ENCODE results near the gene GTPBP2.

Gene GTPBP2

DNA sequence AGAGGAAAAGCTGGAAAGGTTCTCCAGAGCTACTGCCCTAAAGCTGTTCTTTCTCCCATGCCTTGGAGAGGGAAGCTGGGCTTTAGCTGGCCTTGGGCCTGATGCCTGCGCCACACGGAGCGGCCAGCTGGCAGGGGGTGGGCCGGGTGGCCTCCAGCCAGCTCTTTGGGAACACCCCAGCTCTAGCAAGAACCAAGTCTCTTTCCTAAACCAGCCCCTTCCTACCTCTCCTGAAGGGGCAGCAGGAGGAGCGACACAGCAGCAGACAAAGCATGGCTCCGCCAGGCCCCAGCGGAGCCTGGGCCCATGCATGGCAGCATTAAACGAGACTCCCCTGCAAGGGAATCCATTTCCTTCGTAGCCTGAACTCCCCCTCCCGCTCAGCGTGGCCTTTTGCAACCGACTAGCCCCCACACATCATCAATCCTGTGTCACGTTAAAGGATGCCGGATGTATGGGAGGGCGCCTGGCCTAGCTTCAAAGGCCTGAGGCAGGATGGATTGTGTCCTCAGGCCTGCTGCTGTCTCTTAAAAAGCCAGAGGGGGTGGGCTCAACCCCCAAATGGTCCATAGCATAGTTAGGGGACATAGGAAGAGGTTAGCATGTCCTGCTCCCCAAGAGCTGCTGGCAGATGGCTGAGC, 44.5 kb upstream of the GTPBP2 start:
- no peak for DNase-seq (ENCODE audit: low read depth)
- H3K4me3 ChIP-seq (ENCODE audit: low read depth, low read length), result no peak overlapping the region
- TF ChIP-seq, protein P1, sequence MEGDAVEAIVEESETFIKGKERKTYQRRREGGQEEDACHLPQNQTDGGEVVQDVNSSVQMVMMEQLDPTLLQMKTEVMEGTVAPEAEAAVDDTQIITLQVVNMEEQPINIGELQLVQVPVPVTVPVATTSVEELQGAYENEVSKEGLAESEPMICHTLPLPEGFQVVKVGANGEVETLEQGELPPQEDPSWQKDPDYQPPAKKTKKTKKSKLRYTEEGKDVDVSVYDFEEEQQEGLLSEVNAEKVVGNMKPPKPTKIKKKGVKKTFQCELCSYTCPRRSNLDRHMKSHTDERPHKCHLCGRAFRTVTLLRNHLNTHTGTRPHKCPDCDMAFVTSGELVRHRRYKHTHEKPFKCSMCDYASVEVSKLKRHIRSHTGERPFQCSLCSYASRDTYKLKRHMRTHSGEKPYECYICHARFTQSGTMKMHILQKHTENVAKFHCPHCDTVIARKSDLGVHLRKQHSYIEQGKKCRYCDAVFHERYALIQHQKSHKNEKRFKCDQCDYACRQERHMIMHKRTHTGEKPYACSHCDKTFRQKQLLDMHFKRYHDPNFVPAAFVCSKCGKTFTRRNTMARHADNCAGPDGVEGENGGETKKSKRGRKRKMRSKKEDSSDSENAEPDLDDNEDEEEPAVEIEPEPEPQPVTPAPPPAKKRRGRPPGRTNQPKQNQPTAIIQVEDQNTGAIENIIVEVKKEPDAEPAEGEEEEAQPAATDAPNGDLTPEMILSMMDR (IDR thresholded peaks at IDR 0.05; ENCODE audit: low read depth, low read length, missing control alignments), result no peak
- in situ Hi-C loops (cut with HindIII; ENCODE audit: low sequenced_read_pairs), result loop anchor here (5.0 kb wide), 1 partner anchor 104 kb away; no protein-coding TSS in a partner anchor

DNA sequence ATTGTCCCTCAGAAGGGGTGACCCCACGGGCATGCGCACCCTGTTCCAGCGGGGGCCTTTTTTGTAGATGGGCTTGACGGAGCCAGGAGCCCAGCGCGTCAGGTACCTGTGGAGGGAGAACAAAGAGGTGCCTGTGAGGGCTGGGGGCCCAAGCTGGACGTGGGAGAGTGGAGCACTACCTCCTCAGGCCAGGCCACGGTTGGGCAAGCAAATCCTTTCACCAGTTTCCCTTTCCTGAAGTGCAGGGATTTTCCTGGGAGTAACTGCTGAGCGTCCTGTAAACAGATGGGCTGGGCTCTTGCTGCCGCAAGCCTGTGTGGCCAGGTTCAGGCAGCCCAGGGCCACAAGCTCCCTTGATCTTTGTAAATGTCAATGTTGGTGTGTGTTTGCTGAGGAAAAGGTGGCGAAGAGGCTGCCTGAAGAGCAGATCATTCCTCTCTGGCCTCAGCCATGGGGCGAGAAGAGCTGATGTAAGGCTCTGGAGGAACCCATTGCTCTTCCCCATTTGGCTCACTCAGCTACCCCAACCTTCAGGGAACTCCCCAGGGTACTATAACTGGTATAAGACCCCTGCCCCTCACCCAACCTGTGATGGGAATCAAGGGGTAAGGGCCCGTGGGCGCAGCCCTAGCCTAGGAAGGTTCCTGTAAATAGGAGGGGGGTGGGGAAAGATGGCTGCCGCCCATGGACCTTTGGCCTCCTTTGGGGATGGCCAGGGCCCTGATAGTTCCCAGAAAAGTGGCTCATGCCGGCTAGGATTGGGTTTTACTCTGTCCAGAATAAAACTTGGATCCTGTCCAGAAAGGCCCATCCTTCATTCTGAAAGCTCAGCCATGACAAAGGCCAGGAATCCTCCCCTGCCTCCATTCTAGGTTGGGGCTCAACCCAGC, 43.0 kb upstream of the GTPBP2 start:
- H3K4me3 ChIP-seq (ENCODE audit: low read depth, low read length), result no peak overlapping the region
- in situ Hi-C loops (cut with HindIII; ENCODE audit: low sequenced_read_pairs), result loop anchor here (5.0 kb wide), 1 partner anchor 105 kb away; no protein-coding TSS in a partner anchor
- no peak for DNase-seq (ENCODE audit: low read depth)
- TF ChIP-seq, protein P1 (IDR thresholded peaks at IDR 0.05; ENCODE audit: low read depth, low read length, missing control alignments), result no peak

DNA sequence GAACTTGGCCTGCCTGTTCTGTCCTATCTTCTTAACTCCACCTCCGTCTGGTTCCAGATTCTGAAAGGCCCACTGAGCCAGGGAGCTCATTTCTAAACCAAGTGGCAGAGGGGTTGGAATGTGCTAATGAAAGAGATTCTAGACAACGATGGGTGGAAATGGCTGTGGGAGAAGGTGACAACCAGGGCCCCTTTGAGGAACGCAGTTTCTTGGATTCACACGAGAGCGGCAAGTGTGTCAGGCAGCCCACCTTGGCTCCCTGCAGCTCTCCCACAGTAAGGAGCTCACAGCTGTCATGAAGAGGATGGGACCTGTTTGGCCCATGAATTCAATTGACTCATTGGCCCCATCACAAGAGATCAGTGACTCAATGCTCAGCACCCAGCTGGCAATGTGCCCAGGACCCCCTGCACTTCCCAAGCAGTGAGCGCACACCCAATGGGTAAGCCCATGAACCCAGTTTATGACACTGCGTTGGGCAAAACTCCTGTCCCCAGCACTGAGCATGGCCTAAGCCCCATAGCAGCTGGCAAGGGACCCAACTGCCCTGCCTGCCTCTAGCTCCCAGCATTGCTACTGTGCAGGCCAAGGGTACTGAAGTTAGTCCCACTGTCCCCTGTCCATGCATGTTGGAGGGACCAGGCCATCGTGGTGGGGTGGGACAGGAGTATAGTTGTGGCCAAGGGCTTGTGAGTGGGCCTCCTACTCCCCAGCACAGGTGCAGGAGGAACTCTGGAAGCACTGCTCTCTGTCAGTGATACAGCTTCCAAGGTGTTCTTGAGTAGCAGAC, 42.1 kb upstream of the GTPBP2 start:
- TF ChIP-seq, protein P1 (IDR thresholded peaks at IDR 0.05; ENCODE audit: low read depth, low read length, missing control alignments), result no peak
- no peak for DNase-seq (ENCODE audit: low read depth)
- no peak overlapping the region for H3K4me3 ChIP-seq (ENCODE audit: low read depth, low read length)
- in situ Hi-C loops (cut with HindIII; ENCODE audit: low sequenced_read_pairs), result loop anchor here (5.0 kb wide), 1 partner anchor 106 kb away; no protein-coding TSS in a partner anchor

DNA sequence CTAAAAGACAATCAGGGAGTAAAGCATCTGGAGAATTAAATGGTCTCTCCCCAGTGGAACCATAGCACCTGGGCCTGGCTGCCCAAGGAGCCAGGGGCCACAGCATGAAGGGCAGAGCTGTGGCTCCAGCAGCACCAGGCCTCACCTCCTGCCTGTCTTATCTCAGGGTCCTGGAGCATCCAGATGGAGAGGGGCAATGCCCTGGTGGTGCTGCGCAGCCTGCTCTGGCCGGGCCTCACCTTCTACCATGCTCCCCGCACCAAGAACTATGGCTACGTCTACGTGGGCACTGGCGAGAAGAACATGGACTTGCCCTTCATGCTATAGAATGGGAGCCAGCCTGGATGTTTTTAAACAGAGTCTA, 41.5 kb upstream of the GTPBP2 start:
- TF ChIP-seq, protein P1 (IDR thresholded peaks at IDR 0.05; ENCODE audit: low read depth, low read length, missing control alignments), result no peak
- in situ Hi-C loops (cut with HindIII; ENCODE audit: low sequenced_read_pairs), result loop anchor here (5.0 kb wide), 1 partner anchor 107 kb away; no protein-coding TSS in a partner anchor
- no peak for DNase-seq (ENCODE audit: low read depth)
- H3K4me3 ChIP-seq (ENCODE audit: low read depth, low read length), result no peak overlapping the region

DNA sequence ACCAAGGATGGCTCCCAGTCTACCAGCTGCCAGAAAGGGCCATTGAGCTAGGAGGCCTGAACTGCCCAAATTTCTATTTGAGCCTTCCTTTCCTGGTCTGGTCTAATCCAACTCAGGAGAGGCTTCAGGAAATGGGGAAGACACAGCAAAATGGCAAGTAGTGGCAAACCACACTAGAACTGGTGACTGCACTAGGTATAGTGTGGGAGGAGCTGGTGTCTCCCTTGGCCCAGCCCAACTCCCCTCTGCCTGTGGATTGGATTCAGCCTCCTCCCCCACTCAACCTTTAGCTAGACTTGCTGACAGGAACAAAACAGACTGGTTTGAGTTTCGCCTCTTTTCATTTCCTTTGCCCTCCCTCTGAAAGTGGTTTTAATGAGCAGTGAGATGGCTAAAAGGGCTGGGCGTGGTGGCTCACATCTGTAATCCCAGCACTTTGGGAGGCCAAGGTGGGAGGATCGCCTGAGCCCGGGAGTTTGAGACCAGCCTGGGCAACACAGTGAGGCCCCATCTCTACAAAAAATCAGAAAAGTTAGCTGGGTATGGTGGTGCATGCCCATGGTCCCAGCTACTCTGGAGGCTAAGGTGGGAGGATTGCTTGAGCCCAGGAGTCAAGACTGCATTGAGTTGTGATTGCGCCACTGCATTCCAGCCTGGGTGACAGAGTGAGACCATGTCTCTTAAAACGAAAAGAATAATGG, 41.0 kb upstream of the GTPBP2 start:
- H3K4me3 ChIP-seq (ENCODE audit: low read depth, low read length), result no peak overlapping the region
- TF ChIP-seq, protein P1 (IDR thresholded peaks at IDR 0.05; ENCODE audit: low read depth, low read length, missing control alignments), result no peak
- in situ Hi-C loops (cut with HindIII; ENCODE audit: low sequenced_read_pairs), result loop anchor here (5.0 kb wide), 1 partner anchor 107 kb away; no protein-coding TSS in a partner anchor
- DNase-seq (ENCODE audit: low read depth), result no peak
